HG03139 (cell line): ENCODE measurements around the gene ZKSCAN5.

Experiments used
- ATAC-seq: cut with Tn5 transposase; IDR thresholded peaks from one replicate; pipeline ENCODE4 v1.9.1; 2021; ENCODE audit not compliant: unreplicated experiment

The ZKSCAN5 gene

GRCh38 chr7:99504603-99505323, at the start of gene ZKSCAN5:
Gene ZKSCAN5, plus strand, starts transcription at chr7:99504662. Its CDS starts 1,383 bp downstream, at chr7:99506045.
- ATAC-seq, result peak; percentile 67

GRCh38 chr7:99455874-99456273, 48.6 kb upstream of the ZKSCAN5 start:
- ATAC-seq, result no peak

- no peak for ATAC-seq
Observed at GRCh38 chr7:99456288-99456687, 48.2 kb upstream of the ZKSCAN5 start.

- no peak for ATAC-seq
Observed at GRCh38 chr7:99457050-99457649, 47.3 kb upstream of the ZKSCAN5 start.

GRCh38 chr7:99457650-99458493, 46.6 kb upstream of the ZKSCAN5 start:
- no peak for ATAC-seq

GRCh38 chr7:99459087-99459486, 45.4 kb upstream of the ZKSCAN5 start:
- ATAC-seq, result no peak

GRCh38 chr7:99460651-99461050, 43.8 kb upstream of the ZKSCAN5 start:
- no peak for ATAC-seq

GRCh38 chr7:99461221-99461620, 43.2 kb upstream of the ZKSCAN5 start:
- ATAC-seq, result no peak

- no peak for ATAC-seq
Observed at GRCh38 chr7:99465421-99465768, 39.1 kb upstream of the ZKSCAN5 start.

GRCh38 chr7:99468336-99468918, 36.0 kb upstream of the ZKSCAN5 start:
- no peak for ATAC-seq

- no peak for ATAC-seq
Observed at GRCh38 chr7:99469381-99470065, 34.9 kb upstream of the ZKSCAN5 start.

- peak; percentile 95 for ATAC-seq
Observed at GRCh38 chr7:99472561-99473314, 31.7 kb upstream of the ZKSCAN5 start, which contains the start of gene ZNF789. Gene ZNF789, plus strand, starts transcription at chr7:99472890. Its CDS starts 3,567 bp downstream, at chr7:99476457.

GRCh38 chr7:99473315-99473596, 31.2 kb upstream of the ZKSCAN5 start:
- ATAC-seq, result no peak

- no peak for ATAC-seq
Observed at GRCh38 chr7:99476107-99476506, 28.4 kb upstream of the ZKSCAN5 start.

- ATAC-seq, result no peak
Observed at GRCh38 chr7:99478464-99479440, 25.7 kb upstream of the ZKSCAN5 start.

- no peak for ATAC-seq
Observed at GRCh38 chr7:99485094-99485493, 19.4 kb upstream of the ZKSCAN5 start.

GRCh38 chr7:99489235-99489634, 15.2 kb upstream of the ZKSCAN5 start:
- no peak for ATAC-seq

- ATAC-seq, result no peak
Observed at GRCh38 chr7:99490878-99491277, 13.6 kb upstream of the ZKSCAN5 start.

- ATAC-seq, result no peak
Observed at GRCh38 chr7:99493823-99494222, 10.6 kb upstream of the ZKSCAN5 start.
